H1 (cell line): Measurements from ENCODE around the gene CA10. TPM values are rescaled to one million over a fixed set of nuclear protein-coding genes. Genes with fewer than 3 reads are reported as not detected.

ENCODE experiments used
- CHD2 ChIP-seq: IDR thresholded peaks from 2 replicates; pipeline ENCODE4 v1.6.1; 2012; ENCODE audit warnings: low read length, improper control_type of control experiment
- E2F6 ChIP-seq: IDR thresholded peaks from 2 replicates; pipeline ENCODE4 v1.6.1; 2012; ENCODE audit warnings: inconsistent platforms
- FOSL1 ChIP-seq: IDR thresholded peaks from 2 replicates; pipeline ENCODE4 v1.6.1; 2011; ENCODE audit warnings: mild to moderate bottlenecking, low read depth, low read length, moderate library complexity; ENCODE audit not compliant: insufficient read depth
- HDAC2 ChIP-seq, 2 experiments: fragments of 300-600 bp in 1 of 2; sonication (generic) in 1 of 2; IDR thresholded peaks; 2 replicates each; pipeline ENCODE4 v1.6.1; 2011 to 2012; ENCODE audit warnings: low read depth in 2 of 2, low read length in 2 of 2, mild to moderate bottlenecking in 2 of 2, moderate library complexity in 2 of 2, borderline replicate concordance in 1 of 2, inconsistent platforms in 1 of 2
- POLR2A ChIP-seq, 2 experiments: IDR thresholded peaks; 1 replicate in 1 of 2; 2 replicates in 1 of 2; pipeline ENCODE4 v1.6.1; 2011; ENCODE audit warnings: low read depth in 2 of 2, low read length in 2 of 2, mild to moderate bottlenecking in 2 of 2; ENCODE audit errors: control extremely low read depth in 1 of 2
- SP4 ChIP-seq: IDR thresholded peaks from 2 replicates; pipeline ENCODE4 v1.6.1; 2012; ENCODE audit warnings: low read length, inconsistent platforms
- TAF7 ChIP-seq: optimal IDR thresholded peaks from 2 replicates; pipeline ENCODE3; 2011; ENCODE audit warnings: low read depth, mild to moderate bottlenecking, inconsistent platforms, low read length, moderate library complexity, borderline replicate concordance
- TBP ChIP-seq: IDR thresholded peaks from 2 replicates; pipeline ENCODE4 v1.6.1; 2011; ENCODE audit warnings: low read depth, low read length, improper control_type of control experiment
- polyA plus RNA-seq, 7 experiments: library from polyadenylated mRNA; depleted of rRNA in 3 of 7; stranded (reverse) in 5 of 7; unstranded in 2 of 7; fragments of >200 nt in 5 of 7; fragments of 200-250 nt in 2 of 7; gene quantifications; 1 replicate in 5 of 7; 2 replicates in 1 of 7; 4 replicates in 1 of 7; pipeline versions ENCODE4 v1.2.1 to v1.2.3, GENCODE V29; 2011 to 2013; ENCODE audit warnings: missing spikeins in 2 of 7, mixed read lengths in 2 of 7
- total RNA-seq: library from RNA; stranded (reverse); fragmentation: NEBNext Ultra II Directional; extraction: Animal tissue kit (Norgen Biotek cat#: 25700); gene quantifications from 2 replicates; pipeline ENCODE4 v1.2.1, GENCODE V29; 2021

CA10 gene
- total and polyA plus RNA-seq, 2 of the 8 experiments (the other 6 are each of a cell fraction or from before 2014, with no cell fraction given), result 0.60 to 0.63 TPM

- TF ChIP-seq HDAC2 (IDR thresholded peaks at IDR 0.05; ENCODE audit: borderline replicate concordance in 1 of 2, low read depth in 2 of 2, low read length in 2 of 2) (no peak), E2F6 (no peak), FOSL1 (no peak), TBP (no peak), POLR2A (IDR thresholded peaks at IDR 0.05; ENCODE audit: control extremely low read depth in 1 of 2, low read depth in 2 of 2, low read length in 2 of 2) (no peak), TAF7 (no peak), SP4 (no peak), CHD2 (no peak)
- TF ChIP-seq, all 59 proteins: peak for 0
Measured at GRCh38 chr17:51813784-51814174, 344.7 kb downstream of the CA10 start (continued).
